NOMO-1 treated with dmso at 0.1 percent for 144 hours (cell line): ENCODE measurements around the gene EPS8.
A peak's percentile ranks its signal among the peaks of the same experiment; 100 is the strongest.

Source experiments
- DNase-seq: peaks from one replicate; lab custom pipeline; 2025; ENCODE audit not compliant: unreplicated experiment; lab: John Stamatoyannopoulos, UW

EPS8 gene

DNA sequence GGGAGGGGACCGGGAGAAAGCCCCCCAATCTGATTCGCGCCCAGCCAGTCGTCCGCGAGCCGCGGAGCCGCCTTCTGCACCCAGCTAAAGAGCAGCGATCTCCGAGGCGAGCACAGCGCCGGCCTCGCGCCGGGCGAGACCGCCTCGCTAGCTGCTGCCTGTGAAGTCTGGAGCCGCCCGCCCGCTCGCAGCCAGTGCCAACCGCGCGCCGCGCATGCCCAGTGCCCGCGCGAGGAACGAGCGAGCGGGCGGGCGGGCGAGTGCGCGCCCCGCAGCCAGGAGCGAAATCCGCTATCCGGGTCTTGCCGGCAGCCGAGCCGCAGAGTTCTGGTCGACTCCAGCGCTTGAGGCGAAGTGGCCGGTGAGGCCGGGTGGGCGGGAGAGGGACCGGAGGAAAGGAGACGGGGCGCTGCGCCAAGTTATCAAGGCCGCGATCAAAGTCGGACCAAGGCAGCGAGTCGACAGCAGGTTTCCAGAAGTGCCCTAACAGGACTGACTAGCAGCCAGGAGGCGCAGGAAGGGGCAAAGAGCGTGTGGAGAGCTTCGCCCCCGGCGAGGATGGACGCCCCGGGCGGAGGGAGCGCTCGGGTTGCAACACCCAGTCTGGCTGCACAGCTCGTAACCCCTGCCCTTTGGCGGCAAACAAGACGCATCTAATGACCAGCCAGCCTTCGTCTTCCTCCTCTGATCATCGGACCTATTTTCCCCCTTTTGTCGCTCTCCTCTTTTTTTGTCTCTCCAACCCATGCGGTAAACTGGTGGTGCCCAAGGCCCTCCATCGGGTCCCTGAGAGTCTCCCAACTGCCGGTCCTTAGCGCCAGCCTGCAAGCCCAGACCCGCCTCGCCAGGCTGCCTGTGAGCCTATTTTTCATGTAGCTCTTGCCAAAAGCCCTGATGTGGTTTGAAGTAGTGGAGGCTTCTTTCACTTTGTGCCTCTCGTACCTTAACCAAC is at the start of gene EPS8:
Gene EPS8 (minus strand): TSS at position 169 of the 952 bp plus-strand sequence. CDS start 106,437 bp downstream, outside the sequence.
- DNase-seq, result peak; percentile 85

DNA sequence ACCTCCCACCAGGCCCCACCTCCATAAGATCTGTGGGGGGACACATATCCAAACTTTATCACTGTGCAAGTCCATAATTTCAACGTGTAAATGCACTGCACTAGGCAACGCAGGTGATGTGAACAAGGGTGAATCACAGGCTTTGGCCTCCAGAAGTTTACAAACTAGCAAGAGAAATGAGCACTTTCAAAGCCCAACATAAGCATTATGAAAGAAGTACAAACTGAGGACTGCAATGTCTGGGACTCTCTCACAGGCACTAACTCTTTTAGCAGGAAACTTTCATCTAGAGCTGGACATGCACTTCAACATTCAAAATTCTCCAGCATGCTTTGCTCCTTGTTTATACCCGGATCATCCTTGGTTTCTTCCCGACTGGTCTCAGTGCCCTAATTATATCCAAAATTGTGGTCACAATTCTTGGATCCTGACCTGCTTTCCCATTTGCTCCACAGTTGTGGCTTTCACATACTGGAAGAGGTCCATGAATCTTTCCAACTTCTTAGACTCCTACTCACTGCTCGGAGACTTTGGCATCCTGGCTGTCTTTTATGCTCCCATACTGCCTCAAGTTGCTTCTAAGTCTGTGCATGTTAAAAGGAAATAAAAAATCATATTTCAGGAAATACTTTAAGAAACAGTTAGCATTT is 48.1 kb upstream of the EPS8 start:
- no peak for DNase-seq

DNA sequence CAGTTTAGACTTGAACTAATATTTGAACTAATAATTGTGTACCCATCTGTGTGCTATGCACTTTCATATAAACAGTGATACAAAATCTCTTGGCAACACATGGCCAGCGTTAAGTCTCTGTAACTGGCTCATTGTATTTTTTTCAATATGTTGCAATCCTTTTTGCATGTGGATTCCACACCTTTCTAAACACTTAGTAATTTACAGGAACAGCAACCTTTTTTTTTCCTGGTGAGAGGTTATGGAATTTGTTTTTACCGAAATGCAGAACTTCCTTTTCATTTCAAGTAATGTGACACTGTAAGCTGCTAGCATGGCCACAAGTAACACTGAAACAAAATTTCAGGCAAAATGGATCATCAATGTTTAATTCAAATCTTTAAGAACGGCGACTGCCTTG is 45.4 kb upstream of the EPS8 start:
- no peak for DNase-seq

DNA sequence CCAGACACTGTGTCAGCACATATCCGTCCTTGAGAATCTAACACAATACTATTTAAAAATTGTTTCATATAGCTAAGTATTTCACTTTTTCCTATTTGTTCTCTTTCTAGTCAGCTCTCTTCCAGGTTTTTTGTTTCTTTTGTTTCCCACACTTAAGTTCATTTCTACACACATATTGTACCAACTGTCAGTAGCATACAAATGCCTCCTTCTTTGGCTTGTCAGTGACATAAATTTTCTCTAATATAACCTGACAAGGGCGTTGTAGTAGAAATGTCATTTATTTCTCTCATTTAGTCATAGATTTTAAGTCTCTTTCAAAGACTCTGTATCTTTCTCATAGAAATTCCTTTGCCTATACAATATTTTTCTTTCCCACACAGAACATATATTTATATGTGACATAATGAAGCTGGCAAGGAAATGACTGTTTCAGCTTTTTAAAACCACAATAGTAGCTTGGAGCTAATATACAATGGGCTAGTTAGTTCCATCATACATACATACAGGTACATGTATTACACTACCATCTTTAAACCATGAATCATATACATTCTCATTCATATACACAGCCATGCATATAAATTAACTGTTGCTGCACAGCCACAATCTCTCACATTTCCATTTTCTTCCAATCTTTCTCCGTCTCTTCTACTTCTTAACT is 42.3 kb upstream of the EPS8 start:
- no peak for DNase-seq

DNA sequence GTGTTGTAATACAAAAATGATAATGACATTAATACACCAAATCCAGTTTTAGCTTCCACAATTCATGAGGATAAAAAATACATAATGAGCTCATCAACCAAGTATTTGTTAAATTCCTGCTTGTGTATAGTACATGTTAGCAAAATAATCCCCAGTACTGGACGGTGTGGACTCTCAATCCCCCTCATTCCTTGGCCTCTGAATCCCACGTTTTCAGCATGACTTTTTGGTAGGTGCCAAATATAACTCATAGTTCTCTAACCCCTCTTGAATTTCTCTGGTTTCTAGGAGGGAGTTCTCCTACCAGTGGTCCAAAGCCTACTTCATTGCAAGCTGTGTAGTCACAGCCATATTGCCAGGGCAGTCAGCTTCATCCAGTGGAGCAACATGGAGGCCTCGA is 41.4 kb upstream of the EPS8 start:
- DNase-seq, result no peak

DNA sequence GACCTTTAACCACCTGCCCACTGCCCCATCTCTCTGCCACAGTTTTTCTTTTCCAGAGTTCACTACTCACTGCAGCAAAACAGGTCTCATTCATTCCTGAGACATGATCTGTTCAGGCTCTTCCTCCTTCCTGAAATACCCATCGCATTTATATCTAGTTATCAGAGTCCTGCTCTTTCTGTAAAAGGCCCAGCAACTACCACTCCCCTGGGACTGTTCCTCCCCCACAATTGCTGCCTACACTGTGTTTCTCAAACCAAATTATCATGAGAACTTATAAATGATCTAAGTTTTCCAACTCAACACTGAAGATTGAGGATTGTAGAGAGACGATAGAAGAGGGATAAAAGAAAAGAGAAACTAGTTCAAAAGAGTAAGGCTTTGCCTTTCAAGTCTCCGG is 40.8 kb upstream of the EPS8 start:
- DNase-seq, result no peak

DNA sequence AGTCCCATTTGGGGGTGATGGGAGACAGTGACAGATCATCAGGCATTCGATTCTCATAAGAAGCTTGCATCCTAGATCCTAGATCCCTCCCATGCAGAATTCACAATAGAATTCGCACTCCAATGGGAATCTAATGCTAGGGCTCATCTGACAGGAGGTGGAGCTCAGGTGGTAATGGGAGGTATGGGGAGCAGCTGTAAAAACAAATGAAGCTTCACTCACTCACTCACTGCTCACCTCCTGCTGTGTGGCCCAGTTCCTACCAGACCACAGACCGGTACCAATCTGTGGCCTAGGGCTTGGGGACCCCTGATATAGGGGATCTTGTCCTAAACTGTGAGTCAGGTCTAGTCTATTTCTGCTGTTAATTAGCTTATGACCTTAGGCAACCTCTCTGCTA is 40.1 kb upstream of the EPS8 start:
- DNase-seq, result no peak

DNA sequence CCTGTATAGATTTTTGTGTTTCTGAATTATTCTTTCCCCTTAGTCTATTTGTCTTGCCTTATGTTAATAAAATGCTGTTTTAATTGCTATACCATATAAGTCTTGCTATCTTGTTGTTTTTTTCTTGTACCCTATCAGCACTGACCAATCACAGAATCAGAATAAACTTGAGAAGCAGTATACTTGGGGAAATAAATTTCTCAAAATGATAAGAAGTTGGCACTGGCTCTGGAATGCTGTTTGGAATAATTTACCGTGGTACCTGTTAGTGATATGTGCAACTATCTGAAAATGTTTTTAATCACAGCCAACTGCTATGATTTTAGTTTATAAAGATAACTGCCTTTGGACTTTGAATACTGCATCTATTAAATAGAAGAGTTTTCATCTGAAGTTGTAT is 37.9 kb upstream of the EPS8 start:
- DNase-seq, result no peak

DNA sequence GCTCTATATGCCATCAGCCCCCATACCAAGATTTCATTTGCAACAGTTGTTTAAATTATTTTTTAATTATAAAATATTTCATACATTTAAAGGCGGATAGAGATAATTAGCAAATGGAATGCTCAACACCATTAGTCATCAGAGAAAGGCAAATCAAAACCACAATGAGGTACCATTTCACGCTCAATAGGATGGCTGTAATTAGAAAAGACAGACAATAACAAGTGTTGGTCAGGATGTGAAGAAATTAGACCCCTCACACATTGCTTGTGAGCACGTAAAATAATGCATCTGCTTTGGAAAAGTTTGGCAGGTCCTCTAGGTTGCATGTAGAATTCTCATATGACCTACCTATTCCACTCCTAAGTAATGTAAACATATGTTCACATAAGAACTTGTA is 35.3 kb upstream of the EPS8 start:
- DNase-seq, result no peak

DNA sequence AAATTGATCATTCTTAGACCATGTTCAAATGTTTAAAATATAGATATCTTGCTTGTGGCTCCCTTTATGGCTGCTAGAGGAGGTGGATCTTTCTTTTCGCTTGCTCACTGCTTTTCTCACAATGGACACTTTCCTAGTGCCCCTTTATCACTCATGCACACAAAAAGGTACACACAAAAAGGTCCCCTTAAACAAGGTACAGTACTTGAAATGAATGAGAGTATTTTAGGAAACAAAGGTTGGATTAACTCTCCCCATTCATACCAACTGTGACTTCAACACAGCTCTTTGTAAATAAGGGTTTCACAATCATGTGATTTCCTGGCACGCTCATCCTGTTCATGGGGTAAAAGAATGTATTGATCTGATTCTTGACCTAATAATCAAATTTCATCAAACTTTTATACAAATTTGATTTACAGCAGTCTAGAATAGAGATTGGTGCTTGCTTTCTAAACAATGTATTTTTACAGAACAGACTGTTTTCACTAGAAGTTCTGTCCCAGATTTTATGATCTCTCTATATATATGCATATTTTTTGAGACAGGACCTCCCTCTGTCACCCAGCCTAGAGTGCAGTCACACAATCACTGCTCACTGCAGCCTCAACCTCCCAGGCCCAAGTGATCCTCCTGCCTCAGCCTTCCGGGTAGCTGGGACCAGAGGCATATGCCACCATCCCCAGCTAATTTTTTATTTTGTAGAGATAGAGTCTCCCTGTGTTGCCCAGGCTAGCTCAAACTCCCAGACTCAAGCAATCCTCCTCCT is 34.4 kb upstream of the EPS8 start:
- DNase-seq, result no peak

DNA sequence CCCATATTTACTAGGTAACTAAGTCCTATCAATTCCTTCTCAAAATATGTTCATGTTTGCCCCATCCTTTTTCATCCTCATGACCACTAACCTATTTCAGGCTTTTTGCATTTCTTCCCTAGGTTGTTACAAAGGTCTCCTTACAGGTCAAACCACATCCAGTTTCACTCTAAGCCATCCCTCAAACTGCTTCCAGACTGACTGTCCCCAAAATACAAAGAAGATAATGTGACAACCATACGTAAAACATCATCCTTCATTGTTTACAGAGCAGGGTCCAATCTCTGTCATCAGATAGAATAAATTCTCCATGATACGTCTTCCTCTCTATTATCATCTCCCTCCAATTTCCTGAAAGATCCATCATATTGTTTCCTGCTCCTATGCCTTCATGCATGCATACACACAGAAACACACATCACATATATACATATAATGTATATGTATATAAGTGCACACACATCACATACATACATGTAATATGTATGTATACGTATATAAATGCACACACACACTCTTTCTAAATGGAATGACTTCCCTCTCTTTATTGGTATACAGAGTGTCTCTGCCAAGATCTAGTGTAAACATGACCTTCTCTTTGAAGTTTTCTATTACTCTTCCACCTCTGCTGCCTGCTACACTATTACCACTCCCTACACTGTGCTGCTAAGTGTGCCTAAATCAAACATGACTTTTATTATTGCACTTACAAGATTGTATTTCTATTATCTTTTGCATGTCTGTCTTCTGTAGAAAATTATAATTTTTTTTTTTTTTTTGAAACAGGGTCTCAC is 30.7 kb upstream of the EPS8 start:
- DNase-seq, result no peak

DNA sequence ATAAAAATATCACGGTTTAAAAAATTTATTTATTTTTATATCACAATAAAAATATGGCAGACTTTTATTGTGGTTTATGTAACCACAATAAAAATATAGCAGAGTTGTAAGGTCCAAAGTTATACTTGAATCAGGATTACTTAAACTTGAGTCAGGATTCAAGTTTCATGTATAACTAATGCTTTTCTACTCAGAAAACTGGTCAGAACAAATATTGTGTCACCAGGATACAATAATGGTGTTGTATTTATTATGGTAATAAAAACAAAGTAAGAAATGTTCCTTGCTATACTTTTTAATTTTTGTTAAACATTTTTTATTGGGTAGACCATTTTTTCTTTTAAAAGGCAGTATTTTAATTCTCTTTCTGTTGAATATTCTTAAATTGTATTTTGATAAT is 29.2 kb upstream of the EPS8 start:
- DNase-seq, result no peak

DNA sequence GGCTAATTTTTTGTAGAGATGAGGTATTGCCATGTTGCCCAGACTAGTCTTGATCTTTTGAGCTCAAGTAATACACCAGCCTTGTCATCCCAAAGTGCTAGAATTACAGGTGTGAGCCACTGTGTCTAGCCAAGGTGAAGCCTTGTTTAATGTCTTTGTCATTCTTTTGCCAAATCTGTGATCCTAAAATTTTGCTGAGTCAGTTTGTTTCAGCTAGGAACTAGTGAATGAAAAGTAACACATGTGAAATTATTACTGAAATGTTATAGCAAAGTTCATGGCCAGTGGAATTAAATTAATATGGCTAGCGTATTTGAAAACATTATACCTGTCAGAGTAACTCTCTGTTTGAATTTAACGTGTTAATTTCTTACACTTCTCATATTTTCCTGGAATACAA is 26.5 kb upstream of the EPS8 start:
- DNase-seq, result no peak

DNA sequence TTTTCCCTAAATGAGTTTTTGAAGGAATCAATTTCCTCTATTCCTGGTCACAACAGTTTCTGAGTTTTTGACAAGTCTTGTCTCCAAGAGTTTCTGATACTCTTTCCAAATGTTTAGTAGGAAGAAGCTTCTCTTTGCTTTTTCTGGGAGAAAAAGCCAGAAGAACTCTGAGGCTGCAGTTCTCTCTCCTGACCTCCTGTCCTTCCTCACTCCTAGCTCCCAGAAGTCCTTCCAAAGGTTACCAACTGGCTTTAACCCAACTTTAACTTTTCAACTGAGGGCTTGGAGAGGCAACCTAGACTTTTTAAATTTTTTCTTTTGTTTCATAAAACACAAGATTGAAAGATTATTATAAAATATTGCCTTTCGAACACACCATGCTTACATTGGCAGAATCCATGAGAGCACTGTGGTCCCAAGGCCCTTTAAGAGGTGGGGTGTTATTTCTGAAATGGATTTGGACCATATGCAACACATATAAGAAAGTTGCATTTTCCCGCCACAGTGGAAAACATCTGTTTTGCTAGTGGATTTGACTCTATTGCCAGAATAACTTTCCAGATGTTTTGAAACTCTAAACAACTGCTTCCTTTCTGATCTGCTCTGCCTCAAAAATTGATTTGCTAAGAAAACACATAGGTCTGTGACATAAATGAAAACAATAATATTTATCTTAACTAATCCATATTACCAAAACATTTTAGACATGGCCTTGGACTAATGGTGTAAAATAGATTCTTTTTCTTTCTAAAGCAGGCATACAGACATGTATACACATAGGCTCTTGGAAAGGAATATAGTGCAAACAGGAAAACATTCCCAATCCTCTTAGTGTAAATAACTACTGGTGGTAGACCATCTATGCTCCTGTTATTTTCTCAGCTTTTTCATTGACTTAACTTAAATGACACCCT is 22.3 kb upstream of the EPS8 start:
- no peak for DNase-seq

DNA sequence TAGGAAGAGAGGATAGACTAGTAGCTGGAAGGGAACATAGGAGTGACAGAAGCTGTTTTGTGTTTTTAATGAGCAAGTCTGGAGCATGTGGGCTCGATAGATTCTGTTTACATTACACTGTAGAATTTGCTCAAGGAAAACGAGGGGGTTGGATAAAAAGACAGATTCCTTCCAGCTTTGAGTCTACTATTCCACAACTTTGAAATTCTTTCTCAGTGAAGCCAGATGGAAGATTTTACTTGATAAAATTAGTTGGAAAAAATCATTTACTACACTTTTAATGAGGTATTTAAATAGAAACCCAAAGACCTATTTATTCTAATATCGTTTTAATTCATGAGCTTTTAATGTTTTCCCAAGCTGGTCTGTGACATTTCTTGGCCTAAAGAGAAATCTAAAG is 19.5 kb upstream of the EPS8 start:
- no peak for DNase-seq

DNA sequence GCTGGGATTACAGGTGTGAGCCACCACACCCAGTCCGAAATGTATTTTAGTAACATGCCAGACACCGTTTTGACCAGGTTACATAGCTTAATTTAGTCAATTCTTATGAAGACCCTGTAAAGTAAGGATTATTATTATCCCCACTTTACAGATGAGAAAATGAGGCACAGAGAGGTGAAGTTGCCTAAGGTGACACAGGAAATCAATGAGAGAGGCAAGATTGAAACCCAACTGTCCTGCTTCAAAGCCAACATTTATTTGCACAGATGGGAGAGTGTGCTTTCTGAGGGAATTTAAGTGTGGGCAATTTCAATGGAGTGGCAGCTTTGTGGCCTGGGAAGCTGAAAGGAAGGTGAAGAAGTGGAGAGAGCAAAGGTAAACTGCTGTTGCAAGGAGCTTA is 19.1 kb upstream of the EPS8 start:
- no peak for DNase-seq

DNA sequence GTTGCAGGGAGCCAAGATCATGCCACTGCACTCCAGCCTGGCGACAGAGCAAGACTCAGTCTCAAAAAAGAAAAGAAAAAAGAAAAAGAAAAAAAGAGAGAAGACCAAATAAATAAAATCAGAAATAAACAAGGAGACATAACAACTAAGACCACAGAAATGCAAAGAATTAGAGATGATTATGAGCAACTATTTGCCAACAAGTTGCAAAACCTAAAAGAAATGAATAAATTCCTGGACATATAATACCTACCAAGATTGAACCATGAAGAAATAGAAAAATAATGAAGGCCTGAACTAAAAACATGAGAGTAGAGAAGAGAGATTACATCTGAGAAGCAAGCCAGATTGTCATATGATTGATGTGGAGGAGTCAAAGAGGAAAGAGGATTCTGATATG is 17.6 kb upstream of the EPS8 start:
- DNase-seq, result no peak

DNA sequence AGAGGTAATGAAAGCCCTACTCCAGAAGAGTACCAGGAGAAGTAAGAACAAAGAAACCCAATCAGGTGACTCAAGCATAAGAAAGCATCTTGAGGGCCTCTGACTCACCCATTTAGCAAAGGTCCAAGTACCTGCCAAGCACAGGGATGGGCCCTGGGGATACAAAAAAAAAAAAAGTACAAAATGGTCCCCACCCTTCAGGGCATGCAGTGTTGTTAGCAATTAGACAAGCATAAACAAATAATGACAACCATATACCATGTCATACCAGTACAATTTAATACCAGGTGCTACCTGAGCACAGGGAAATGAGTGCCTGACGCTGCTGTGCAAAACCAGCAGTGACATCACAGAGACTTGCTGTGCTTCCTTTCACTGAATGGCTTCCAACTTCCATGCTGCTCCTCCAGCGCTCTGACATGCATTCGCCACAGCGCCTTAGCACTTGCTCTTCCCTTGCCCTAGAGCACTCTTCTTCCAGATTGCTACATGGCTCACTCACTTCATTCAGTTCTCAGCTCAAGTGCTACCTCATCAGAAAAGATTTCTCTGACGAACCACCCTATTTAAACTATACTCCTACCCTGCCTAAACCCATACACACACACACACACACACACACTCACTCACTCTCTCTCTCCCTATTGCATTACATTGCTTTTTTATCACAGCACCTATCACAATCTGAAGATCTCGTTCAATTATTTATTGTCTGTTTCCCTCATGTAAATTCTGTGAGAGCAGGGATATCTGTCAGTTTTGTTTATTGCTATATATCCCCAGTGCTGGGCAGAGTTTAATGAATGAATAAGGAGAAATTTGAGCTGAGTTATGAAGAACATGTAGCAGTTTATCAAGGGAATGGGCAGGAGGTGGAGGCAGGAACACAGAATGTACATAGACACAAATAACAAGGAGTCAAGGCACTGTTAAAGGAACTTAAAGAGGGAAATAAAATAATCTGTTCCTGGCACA is 12.9 kb upstream of the EPS8 start:
- no peak for DNase-seq
